Activated naive CD8-positive, alpha-beta T cell treated with anti-CD3 and anti-CD28 coated beads, Interleukin-2, amount 10 ng/mL, durations not matched to agents 7 days and 5 days (primary cell): ENCODE data around the gene PFKFB3. TPM values are rescaled to one million over a fixed set of nuclear protein-coding genes. Genes with fewer than 3 reads are reported as not detected.

Experiments used
- total RNA-seq, 2 experiments: library from RNA; stranded (reverse); gene quantifications; one replicate each; pipeline ENCODE4 v1.2.3, GENCODE V29; 2021

PFKFB3 gene
- total RNA-seq, 2 experiments from 2014 or later: 75.1 to 77.2 TPM

Other genes starting within 250 kb of the PFKFB3 start
- gene IL15RA, start 225.4 kb upstream of the PFKFB3 start, total RNA-seq: 10 to 100 TPM; 20.3 to 21.3 TPM
- 100 to 1,000 TPM; 184 to 201 TPM for gene IL2RA, start 140.6 kb upstream of the PFKFB3 start, total RNA-seq
- 100 to 1,000 TPM; 185 to 200 TPM for gene RBM17, start 113.9 kb upstream of the PFKFB3 start, total RNA-seq